ENCODE data around the gene MPRIP. TPM values are rescaled to one million over a fixed set of nuclear protein-coding genes. Genes with fewer than 3 reads are reported as not detected.

Gene MPRIP
- total RNA-seq, 1 experiment from 2014 or later: 258 TPM

- no peaks in the 10 kb centered on the region for H3K27me3 ChIP-seq (ENCODE audit: insufficient read depth, low read length)
- H3K9me3 ChIP-seq (ENCODE audit: control insufficient read depth in 1 of 2, insufficient read depth in 1 of 2, low read depth in 1 of 2, low read length in 2 of 2): no peaks in the 10 kb centered on the region
- POLR2A ChIA-PET: no interaction called here
- H3K79me2 ChIP-seq (ENCODE audit: insufficient read depth, low read length): no peaks in the 10 kb centered on the region
- H3K9me2 ChIP-seq (ENCODE audit: insufficient read depth): no peaks in the 10 kb centered on the region
- TF ChIP-seq TCF7L2 (IDR thresholded peaks at IDR 0.05; ENCODE audit: borderline replicate concordance, extremely low read depth, insufficient read depth, insufficient read length): no peak
- TF ChIP-seq SRF (IDR thresholded peaks at IDR 0.05; ENCODE audit: low read depth): no peak
- no peak for TF ChIP-seq JUND (IDR thresholded peaks at IDR 0.05)
- no peak for TF ChIP-seq YY1 (IDR thresholded peaks at IDR 0.05; ENCODE audit: extremely low read depth, insufficient replicate concordance, low read depth, low read length)
- TF ChIP-seq REST (IDR thresholded peaks at IDR 0.05; ENCODE audit: low read depth): no peak
- no peak for TF ChIP-seq EZH2phosphoT487 (IDR thresholded peaks at IDR 0.05; ENCODE audit: borderline replicate concordance)
- TF ChIP-seq POLR2A (IDR thresholded peaks at IDR 0.05; ENCODE audit: borderline replicate concordance, extremely low read depth, insufficient read depth, insufficient read length): no peak
- TF ChIP-seq, protein P1, sequence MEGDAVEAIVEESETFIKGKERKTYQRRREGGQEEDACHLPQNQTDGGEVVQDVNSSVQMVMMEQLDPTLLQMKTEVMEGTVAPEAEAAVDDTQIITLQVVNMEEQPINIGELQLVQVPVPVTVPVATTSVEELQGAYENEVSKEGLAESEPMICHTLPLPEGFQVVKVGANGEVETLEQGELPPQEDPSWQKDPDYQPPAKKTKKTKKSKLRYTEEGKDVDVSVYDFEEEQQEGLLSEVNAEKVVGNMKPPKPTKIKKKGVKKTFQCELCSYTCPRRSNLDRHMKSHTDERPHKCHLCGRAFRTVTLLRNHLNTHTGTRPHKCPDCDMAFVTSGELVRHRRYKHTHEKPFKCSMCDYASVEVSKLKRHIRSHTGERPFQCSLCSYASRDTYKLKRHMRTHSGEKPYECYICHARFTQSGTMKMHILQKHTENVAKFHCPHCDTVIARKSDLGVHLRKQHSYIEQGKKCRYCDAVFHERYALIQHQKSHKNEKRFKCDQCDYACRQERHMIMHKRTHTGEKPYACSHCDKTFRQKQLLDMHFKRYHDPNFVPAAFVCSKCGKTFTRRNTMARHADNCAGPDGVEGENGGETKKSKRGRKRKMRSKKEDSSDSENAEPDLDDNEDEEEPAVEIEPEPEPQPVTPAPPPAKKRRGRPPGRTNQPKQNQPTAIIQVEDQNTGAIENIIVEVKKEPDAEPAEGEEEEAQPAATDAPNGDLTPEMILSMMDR (IDR thresholded peaks at IDR 0.05 in 2 of 3, conservative IDR thresholded peaks at IDR 0.05 in 1 of 3; ENCODE audit: borderline replicate concordance in 1 of 3, insufficient read depth in 1 of 3, low read depth in 2 of 3, low read length in 2 of 3): no peak
- TF ChIP-seq ZBTB33 (IDR thresholded peaks at IDR 0.05; ENCODE audit: extremely low read depth, insufficient replicate concordance, low read length): no peak
- H3K4me1 ChIP-seq (ENCODE audit: control insufficient read depth in 1 of 2, insufficient read depth in 2 of 2, low read length in 2 of 2): no peaks in the 10 kb centered on the region
- no peak for ATAC-seq
- no peak overlapping the region for H3K4me3 ChIP-seq (replicated peaks in 1 of 2; ENCODE audit: low read depth in 1 of 2, low read length in 2 of 2)
- CTCF ChIA-PET: no interaction called here
- H3K36me3 ChIP-seq (ENCODE audit: control insufficient read depth in 1 of 2, insufficient read depth in 2 of 2, low read length in 2 of 2): peaks cover 29 to 39% of the 10 kb centered on the region in 2 experiments
- no peak overlapping the region for H2AFZ ChIP-seq (ENCODE audit: low read depth, low read length, poor library complexity, severe bottlenecking)
- intact Hi-C loops (cut with micrococcal nuclease): no loop called here
- H3K9ac ChIP-seq (ENCODE audit: low read length): no peak overlapping the region
- BruUV-seq (replicated peaks): no TSS peak
- H3K4me2 ChIP-seq (ENCODE audit: low read length): no peak overlapping the region
- no peak for DNase-seq (ENCODE audit: low read depth, low spot score)
- no peak overlapping the region for H3K27ac ChIP-seq (ENCODE audit: low read depth, low read length)
- RAD21 ChIA-PET (ENCODE audit: low non-redundant PET in 1 of 2, low total read pairs in 2 of 2, uncharacterized antibody in 2 of 2, unreplicated experiment in 2 of 2): no interaction called here
- no peaks in the 10 kb centered on the region for H4K20me1 ChIP-seq (ENCODE audit: insufficient read depth)
Observed at GRCh38 chr17:17167356-17167755, 125.1 kb downstream of the MPRIP start.
